HEK293T (cell line): ENCODE measurements around the gene SPTLC2.

Experiments used
- BHLHE40 ChIP-seq: fragments of 450-650 bp; IDR thresholded peaks from 2 replicates; pipeline ENCODE4 v1.6.1; 2016; ENCODE audit warnings: mild to moderate bottlenecking, moderate library complexity, borderline replicate concordance
- CTBP1 ChIP-seq: fragments of 450-650 bp; IDR thresholded peaks from 2 replicates; pipeline ENCODE4 v1.6.1; 2016; ENCODE audit warnings: borderline replicate concordance
- ELF4 ChIP-seq: fragments of 450-650 bp; IDR thresholded peaks from 2 replicates; pipeline ENCODE4 v1.6.1; 2017; ENCODE audit warnings: antibody characterized with exemption
- FOXA1 ChIP-seq: fragments of 450-650 bp; IDR thresholded peaks from 2 replicates; pipeline ENCODE4 v1.6.1; 2016; ENCODE audit warnings: mild to moderate bottlenecking
- FOXK2 ChIP-seq: fragments of 450-650 bp; IDR thresholded peaks from 2 replicates; pipeline ENCODE4 v1.6.1; 2016; ENCODE audit warnings: mild to moderate bottlenecking
- FOXM1 ChIP-seq: fragments of 450-650 bp; IDR thresholded peaks from 2 replicates; pipeline ENCODE4 v1.6.1; 2017; ENCODE audit warnings: mild to moderate bottlenecking, borderline replicate concordance
- HDGF ChIP-seq: fragments of 450-650 bp; IDR thresholded peaks from 2 replicates; pipeline ENCODE4 v1.6.1; 2017; ENCODE audit warnings: antibody characterized with exemption, borderline replicate concordance
- L3MBTL2 ChIP-seq: fragments of 450-650 bp; conservative IDR thresholded peaks from 2 replicates; pipeline ENCODE4 v1.6.1; 2016; ENCODE audit warnings: mild to moderate bottlenecking
- SP1 ChIP-seq: fragments of 450-650 bp; IDR thresholded peaks from 2 replicates; pipeline ENCODE4 v1.6.1; 2017
- SUZ12 ChIP-seq: fragments of 450-650 bp; IDR thresholded peaks from 2 replicates; pipeline ENCODE4 v1.6.1; 2016; ENCODE audit warnings: mild to moderate bottlenecking
- TARDBP ChIP-seq: fragments of 450-650 bp; IDR thresholded peaks from 2 replicates; pipeline ENCODE4 v1.6.1; 2016
- ZNF384 ChIP-seq: fragments of 450-650 bp; IDR thresholded peaks from 2 replicates; pipeline ENCODE4 v1.6.1; 2016

GRCh38 chr14:77654001-77654441 lies 37.6 kb upstream of the SPTLC2 start:
- no peak for TF ChIP-seq ELF4
- no peak for TF ChIP-seq SP1
- TF ChIP-seq L3MBTL2 = no peak
- TF ChIP-seq FOXA1 = no peak
- no peak for TF ChIP-seq TARDBP
- TF ChIP-seq FOXK2 = no peak
- no peak for TF ChIP-seq BHLHE40
- TF ChIP-seq ZNF384 = no peak
- no peak for TF ChIP-seq SUZ12
- TF ChIP-seq CTBP1 = no peak
- no peak for TF ChIP-seq FOXM1
- no peak for TF ChIP-seq HDGF
